AG04450 (cell line): ENCODE measurements around the gene MPPED2. TPM values are rescaled to one million over a fixed set of nuclear protein-coding genes. Genes with fewer than 3 reads are reported as not detected.

ENCODE experiments used
- CTCF ChIA-PET: fragments of 300-600, 350-600 bp; formaldehyde crosslinking; extraction: SDS; loops from one replicate; lab custom pipeline; 2022; ENCODE audit warnings: antibody characterized with exemption, inconsistent platforms; lab: Charles Lee
- POLR2A ChIA-PET: fragments of 350-600 bp; formaldehyde crosslinking; extraction: SDS; loops from one replicate; lab custom pipeline; 2021; ENCODE audit warnings: antibody characterized with exemption, inconsistent platforms; lab: Yijun Ruan, JAX
- DNase-seq: peaks from one replicate; pipeline ENCODE4 v3.0.0-alpha.2; 2011; ENCODE audit warnings: low read depth, low spot score
- H3K27ac ChIP-seq: one replicate; pipeline ENCODE4 v1.5.1; 2012; ENCODE audit warnings: low read depth, low read length, control low read depth
- H3K27me3 ChIP-seq: one replicate; pipeline ENCODE4 v1.6.0; 2012; ENCODE audit warnings: low read length; ENCODE audit not compliant: control insufficient read depth, insufficient read depth
- H3K4me3 ChIP-seq: 2 replicates; pipeline ENCODE4 v1.5.1; 2011; ENCODE audit warnings: mild to moderate bottlenecking, low read depth, low read length, control low read depth
- H3K9me3 ChIP-seq: 2 replicates; pipeline ENCODE4 v1.5.1; 2012; ENCODE audit warnings: low read length; ENCODE audit not compliant: control insufficient read depth, insufficient read depth
- polyA plus RNA-seq: library from polyadenylated mRNA; depleted of rRNA; stranded (reverse); fragments of >200 nt; gene quantifications from 2 replicates; pipeline ENCODE4 v1.2.3, GENCODE V29; 2011
- TF ChIP-seq, protein P1 (sequence below): IDR thresholded peaks from 2 replicates; pipeline ENCODE4 v1.5.1; 2011; ENCODE audit warnings: low read depth, low read length, control low read depth, inconsistent platforms

The MPPED2 gene
- polyA plus RNA-seq, 1 experiment, result not detected

DNA sequence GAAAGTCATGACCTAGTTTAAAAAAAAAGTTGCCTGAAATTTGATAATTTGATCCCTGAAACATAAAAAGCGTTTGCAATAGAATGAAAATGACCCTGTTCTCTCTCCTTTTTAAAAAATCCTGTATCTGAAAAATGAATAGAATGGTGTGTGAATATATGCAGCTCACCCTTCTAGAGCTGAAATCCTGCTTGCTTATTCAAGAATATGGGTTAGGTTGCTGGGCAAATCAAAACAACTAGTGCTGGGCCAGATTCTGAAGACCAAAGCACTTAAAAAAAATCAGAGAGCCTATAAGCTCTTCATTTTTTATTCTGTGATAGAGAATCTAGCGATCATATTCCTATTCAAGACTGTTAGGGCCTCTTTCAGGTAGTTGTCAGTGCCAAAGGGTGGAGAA is 131.6 kb downstream of the MPPED2 start:
- Histone ChIP-seq H3K27me3 (no peaks in the 10 kb centered on the region), H3K9me3 (no peaks in the 10 kb centered on the region), H3K27ac (no peak overlapping the region), H3K4me3 (no peak overlapping the region)
- TF ChIP-seq, protein P1, sequence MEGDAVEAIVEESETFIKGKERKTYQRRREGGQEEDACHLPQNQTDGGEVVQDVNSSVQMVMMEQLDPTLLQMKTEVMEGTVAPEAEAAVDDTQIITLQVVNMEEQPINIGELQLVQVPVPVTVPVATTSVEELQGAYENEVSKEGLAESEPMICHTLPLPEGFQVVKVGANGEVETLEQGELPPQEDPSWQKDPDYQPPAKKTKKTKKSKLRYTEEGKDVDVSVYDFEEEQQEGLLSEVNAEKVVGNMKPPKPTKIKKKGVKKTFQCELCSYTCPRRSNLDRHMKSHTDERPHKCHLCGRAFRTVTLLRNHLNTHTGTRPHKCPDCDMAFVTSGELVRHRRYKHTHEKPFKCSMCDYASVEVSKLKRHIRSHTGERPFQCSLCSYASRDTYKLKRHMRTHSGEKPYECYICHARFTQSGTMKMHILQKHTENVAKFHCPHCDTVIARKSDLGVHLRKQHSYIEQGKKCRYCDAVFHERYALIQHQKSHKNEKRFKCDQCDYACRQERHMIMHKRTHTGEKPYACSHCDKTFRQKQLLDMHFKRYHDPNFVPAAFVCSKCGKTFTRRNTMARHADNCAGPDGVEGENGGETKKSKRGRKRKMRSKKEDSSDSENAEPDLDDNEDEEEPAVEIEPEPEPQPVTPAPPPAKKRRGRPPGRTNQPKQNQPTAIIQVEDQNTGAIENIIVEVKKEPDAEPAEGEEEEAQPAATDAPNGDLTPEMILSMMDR, result no peak
- ChIA-PET POLR2A (no interaction called here), CTCF (no interaction called here)
- no peak for DNase-seq

DNA sequence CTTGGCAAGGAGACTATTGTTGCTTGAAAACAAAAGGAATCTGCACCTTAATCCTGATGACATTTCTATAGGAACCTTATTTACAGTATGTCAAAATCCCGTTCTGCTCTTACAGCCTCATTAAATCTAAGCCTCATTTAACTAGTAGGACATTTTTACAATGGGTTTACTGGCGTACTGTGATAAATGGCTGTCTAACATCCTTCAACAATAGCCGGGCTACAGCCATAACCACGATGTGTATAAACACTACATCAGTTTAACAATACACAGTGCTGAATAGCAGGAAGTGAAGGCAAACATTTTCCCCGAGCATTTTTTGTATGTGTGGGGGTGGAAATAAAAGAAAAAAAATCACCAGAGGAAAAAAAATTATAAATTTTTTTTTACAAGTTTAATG is 132.0 kb downstream of the MPPED2 start:
- ChIA-PET POLR2A (no interaction called here), CTCF (no interaction called here)
- no peak overlapping the region for H3K4me3 ChIP-seq
- no peak overlapping the region for H3K27ac ChIP-seq
- no peaks in the 10 kb centered on the region for H3K27me3 ChIP-seq
- TF ChIP-seq, protein P1, result no peak
- DNase-seq, result no peak
- H3K9me3 ChIP-seq, result no peaks in the 10 kb centered on the region

DNA sequence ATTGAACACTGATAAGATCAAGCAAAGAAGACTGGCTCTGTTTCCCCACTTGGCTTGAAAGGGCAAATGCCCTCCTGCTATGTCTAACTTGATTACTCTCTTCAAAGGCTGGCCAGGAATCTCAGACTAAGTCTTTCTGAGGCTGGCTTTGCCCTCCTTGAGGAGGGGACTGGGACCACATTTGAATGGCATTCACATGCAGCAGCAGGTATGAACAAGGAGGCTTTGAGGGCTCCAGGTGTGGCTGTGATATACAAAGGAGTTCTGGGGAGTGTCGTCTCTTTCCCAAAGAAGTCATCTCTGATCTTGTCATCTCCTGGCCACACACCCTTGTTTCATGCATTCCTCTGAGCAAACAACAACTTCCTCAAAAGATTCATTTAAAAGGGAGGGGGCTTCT is 132.4 kb downstream of the MPPED2 start:
- DNase-seq, result no peak
- H3K4me3 ChIP-seq, result no peak overlapping the region
- CTCF ChIA-PET, result no interaction called here

DNA sequence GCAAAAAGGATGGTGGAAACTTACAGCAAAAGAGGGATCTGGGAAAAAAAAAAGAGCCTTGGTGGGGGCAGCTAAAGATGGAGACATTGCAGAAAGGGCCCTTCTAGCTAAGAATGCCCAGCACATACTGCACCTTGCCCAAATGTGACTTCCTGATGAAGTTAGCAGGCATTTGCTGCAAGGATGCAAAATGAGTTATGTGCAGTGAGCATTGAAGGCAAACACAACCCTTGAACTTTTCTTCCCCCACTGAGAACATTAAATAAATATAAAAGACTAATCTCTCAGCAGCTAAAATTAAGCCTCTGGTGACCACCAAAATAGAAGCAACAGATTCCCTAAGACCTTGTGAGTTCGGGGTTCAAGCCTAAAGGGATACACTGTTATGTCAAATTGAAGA is 133.3 kb downstream of the MPPED2 start:
- no peak overlapping the region for H3K27ac ChIP-seq
- no peaks in the 10 kb centered on the region for H3K9me3 ChIP-seq
- POLR2A ChIA-PET, result no interaction called here
- TF ChIP-seq, protein P1, result no peak
- DNase-seq, result no peak
- H3K27me3 ChIP-seq, result no peaks in the 10 kb centered on the region
- no peak overlapping the region for H3K4me3 ChIP-seq
- CTCF ChIA-PET, result no interaction called here

More for the DNA sequence above, 132.4 kb downstream of the MPPED2 start:
- POLR2A ChIA-PET, result no interaction called here
- Histone ChIP-seq H3K9me3 (no peaks in the 10 kb centered on the region), H3K27ac (no peak overlapping the region), H3K27me3 (no peaks in the 10 kb centered on the region)
- TF ChIP-seq, protein P1, result no peak

DNA sequence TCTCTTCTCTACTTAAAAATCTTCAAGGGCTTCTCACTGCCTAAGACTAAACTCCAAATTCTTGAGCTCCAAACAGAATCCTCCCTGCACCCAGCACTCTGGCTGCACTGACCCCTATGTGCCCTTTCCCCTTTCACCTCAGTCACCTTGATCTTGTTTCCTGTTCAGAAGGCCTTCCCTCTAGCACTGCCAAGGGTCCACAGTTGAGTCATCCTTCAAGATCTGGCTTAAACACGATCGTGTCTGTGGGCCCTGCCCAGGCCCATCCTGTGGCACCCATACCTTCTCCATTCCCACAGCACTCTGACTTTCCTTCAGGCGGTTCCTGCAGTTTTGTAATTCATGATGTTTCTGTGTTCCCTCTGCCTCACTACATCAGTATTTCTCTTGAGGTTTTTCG is 134.0 kb downstream of the MPPED2 start:
- no peak for DNase-seq
- Histone ChIP-seq H3K9me3 (no peaks in the 10 kb centered on the region), H3K27ac (no peak overlapping the region), H3K27me3 (no peaks in the 10 kb centered on the region), H3K4me3 (no peak overlapping the region)
- ChIA-PET CTCF (no interaction called here), POLR2A (no interaction called here)
- TF ChIP-seq, protein P1, result no peak
